ENCODE data around the gene ACSL1.
"Not testable (repeated sequence)": the region's sequence is repeated elsewhere in the genome, so short reads cannot be mapped to it uniquely, and the experiment has no call there.

Gene ACSL1

GRCh38 chr4:184755278-184755677, 70.5 kb downstream of the ACSL1 start:
- peak; percentile 40 for DNase-seq (ENCODE audit: low spot score)

- no peak for DNase-seq (ENCODE audit: low spot score)
These were observed 73.1 kb downstream of the ACSL1 start for GRCh38 chr4:184752496-184753275.

- no peak for DNase-seq (ENCODE audit: low spot score)
These were observed 74.2 kb downstream of the ACSL1 start for GRCh38 chr4:184751585-184751956.

- DNase-seq (ENCODE audit: low spot score) = no peak
These were observed 74.7 kb downstream of the ACSL1 start for GRCh38 chr4:184750926-184751584.

GRCh38 chr4:184748251-184748652, 77.5 kb downstream of the ACSL1 start:
- DNase-seq (ENCODE audit: low spot score) = peak; percentile 47

- peak; percentile 52 for DNase-seq (ENCODE audit: low spot score)
These were observed 78.5 kb downstream of the ACSL1 start for GRCh38 chr4:184747034-184747830.

- peak; percentile 81 for DNase-seq (ENCODE audit: low spot score)
These were observed 79.7 kb downstream of the ACSL1 start for GRCh38 chr4:184745831-184746795.

GRCh38 chr4:184744236-184744635, 81.5 kb downstream of the ACSL1 start:
- DNase-seq (ENCODE audit: low spot score) = no peak

- DNase-seq (ENCODE audit: low spot score) = no peak
These were observed 82.1 kb downstream of the ACSL1 start for GRCh38 chr4:184743650-184744049.

- DNase-seq (ENCODE audit: low spot score) = not testable (repeated sequence)
These were observed 84.1 kb downstream of the ACSL1 start for GRCh38 chr4:184741651-184742050.

GRCh38 chr4:184740980-184741391, 84.8 kb downstream of the ACSL1 start:
- no peak for DNase-seq (ENCODE audit: low spot score)

GRCh38 chr4:184739575-184739974, 86.2 kb downstream of the ACSL1 start:
- not testable (repeated sequence) for DNase-seq (ENCODE audit: low spot score)

- no peak for DNase-seq (ENCODE audit: low spot score)
These were observed 91.0 kb downstream of the ACSL1 start for GRCh38 chr4:184734758-184735157.

GRCh38 chr4:184733654-184734524, 91.9 kb downstream of the ACSL1 start, which contains the start of gene CENPU:
TSS of gene CENPU (minus strand) at chr4:184734096. CDS start at chr4:184734062, 34 bp downstream.
- peak; percentile 99 for DNase-seq (ENCODE audit: low spot score)

- peak; percentile 82 for DNase-seq (ENCODE audit: low spot score)
These were observed 93.6 kb downstream of the ACSL1 start for GRCh38 chr4:184732126-184732525.

- DNase-seq (ENCODE audit: low spot score) = no peak
These were observed 94.7 kb downstream of the ACSL1 start for GRCh38 chr4:184731056-184731455.

- DNase-seq (ENCODE audit: low spot score) = no peak
These were observed 95.8 kb downstream of the ACSL1 start for GRCh38 chr4:184729946-184730345.

- DNase-seq (ENCODE audit: low spot score) = peak; percentile 54
These were observed 96.9 kb downstream of the ACSL1 start for GRCh38 chr4:184728858-184729257.

- DNase-seq (ENCODE audit: low spot score) = no peak
These were observed 98.3 kb downstream of the ACSL1 start for GRCh38 chr4:184727430-184727829.

GRCh38 chr4:184722798-184723197, 103.0 kb downstream of the ACSL1 start:
- DNase-seq (ENCODE audit: low spot score) = no peak

Data from kidney tubule cell (primary cell).